ENCODE results near the gene HCN2. TPM values are rescaled to one million over a fixed set of nuclear protein-coding genes. Genes with fewer than 3 reads are reported as not detected.
A peak's percentile ranks its signal among the peaks of the same experiment; 100 is the strongest.

Gene HCN2
- total and polyA plus RNA-seq, 2 of the 13 experiments (the other 11 are each of a cell fraction or from before 2014, with no cell fraction given) = 0.01 TPM; not detected in 1

DNA sequence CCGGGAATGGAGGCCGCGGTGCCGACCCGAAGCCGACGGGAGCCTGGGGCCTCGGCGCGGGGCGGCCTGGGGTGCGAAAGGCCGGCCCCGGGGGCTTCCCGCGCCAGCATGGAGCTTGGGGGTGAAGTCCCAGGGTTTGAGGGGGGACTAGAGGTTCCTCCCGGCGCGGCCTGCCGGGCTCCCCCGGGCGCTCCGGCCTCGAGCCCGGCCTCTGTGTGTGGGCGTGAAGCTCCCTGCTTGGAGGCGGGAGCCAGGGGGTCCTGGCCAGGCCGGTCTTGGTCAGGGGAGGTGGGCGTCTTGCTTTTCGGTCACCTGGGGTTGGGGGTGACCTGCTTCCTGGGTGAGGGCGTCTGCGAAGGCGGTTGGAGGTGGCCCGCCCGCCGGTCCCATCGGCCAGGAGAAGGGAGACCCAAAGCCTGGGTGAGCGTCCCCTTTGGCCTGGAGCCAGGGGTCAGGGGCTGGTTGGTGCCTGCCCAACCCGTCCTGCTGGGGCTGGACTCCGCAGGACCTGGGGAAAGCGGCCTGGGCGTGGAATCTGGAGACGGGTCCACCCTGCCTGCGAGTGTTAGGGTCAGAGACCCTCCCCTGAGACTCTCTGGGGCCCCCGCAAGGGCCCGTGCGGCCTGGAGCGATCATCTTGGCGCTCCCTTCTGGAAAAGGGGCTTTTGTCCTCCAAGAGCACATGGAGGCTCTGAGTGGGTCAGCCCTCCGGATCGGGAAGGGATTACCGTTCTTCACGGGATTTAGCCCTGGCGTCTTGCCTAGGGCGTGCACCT is 16.8 kb upstream of the HCN2 start (continued):
- TF ChIP-seq, protein P1, sequence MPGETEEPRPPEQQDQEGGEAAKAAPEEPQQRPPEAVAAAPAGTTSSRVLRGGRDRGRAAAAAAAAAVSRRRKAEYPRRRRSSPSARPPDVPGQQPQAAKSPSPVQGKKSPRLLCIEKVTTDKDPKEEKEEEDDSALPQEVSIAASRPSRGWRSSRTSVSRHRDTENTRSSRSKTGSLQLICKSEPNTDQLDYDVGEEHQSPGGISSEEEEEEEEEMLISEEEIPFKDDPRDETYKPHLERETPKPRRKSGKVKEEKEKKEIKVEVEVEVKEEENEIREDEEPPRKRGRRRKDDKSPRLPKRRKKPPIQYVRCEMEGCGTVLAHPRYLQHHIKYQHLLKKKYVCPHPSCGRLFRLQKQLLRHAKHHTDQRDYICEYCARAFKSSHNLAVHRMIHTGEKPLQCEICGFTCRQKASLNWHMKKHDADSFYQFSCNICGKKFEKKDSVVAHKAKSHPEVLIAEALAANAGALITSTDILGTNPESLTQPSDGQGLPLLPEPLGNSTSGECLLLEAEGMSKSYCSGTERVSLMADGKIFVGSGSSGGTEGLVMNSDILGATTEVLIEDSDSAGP (CRISPR knock-in tag; IDR thresholded peaks at IDR 0.05; ENCODE audit: borderline replicate concordance) = peak; percentile 19; the same call in 1 of the 2 replicates
- TF ChIP-seq RBFOX2 (IDR thresholded peaks at IDR 0.05; ENCODE audit: low read depth, low read length) (peak; percentile 50), PHF8 (CRISPR knock-in tag; IDR thresholded peaks at IDR 0.05) (peak; percentile 45; the same call in 1 of the 2 replicates), ZNF724P (CRISPR knock-in tag; IDR thresholded peaks at IDR 0.05; ENCODE audit: borderline replicate concordance) (0 out of 2 replicates have a peak, but pooled peaks have one; percentile 53), ZNF333 (CRISPR knock-in tag; IDR thresholded peaks at IDR 0.05; ENCODE audit: borderline replicate concordance) (0 out of 2 replicates have a peak, but pooled peaks have one; percentile 4), HDAC6 (IDR thresholded peaks at IDR 0.05; ENCODE audit: low read depth, low read length) (0 out of 2 replicates have a peak, but pooled peaks have one; percentile 32), ZNF160 (CRISPR knock-in tag; IDR thresholded peaks at IDR 0.05) (0 out of 2 replicates have a peak, but pooled peaks have one; percentile 28), ATF7-NPFF (CRISPR knock-in tag; IDR thresholded peaks at IDR 0.05; ENCODE audit: low read depth) (0 out of 2 replicates have a peak, but pooled peaks have one; percentile 39), MBD4 (IDR thresholded peaks at IDR 0.05; ENCODE audit: borderline replicate concordance, low read length) (no peak), GABPB1 (CRISPR knock-in tag; IDR thresholded peaks at IDR 0.05) (peak; percentile 2; the same call in 1 of the 2 replicates), IKZF1 (IDR thresholded peaks at IDR 0.05) (no peak)
- TF ChIP-seq, protein P2, sequence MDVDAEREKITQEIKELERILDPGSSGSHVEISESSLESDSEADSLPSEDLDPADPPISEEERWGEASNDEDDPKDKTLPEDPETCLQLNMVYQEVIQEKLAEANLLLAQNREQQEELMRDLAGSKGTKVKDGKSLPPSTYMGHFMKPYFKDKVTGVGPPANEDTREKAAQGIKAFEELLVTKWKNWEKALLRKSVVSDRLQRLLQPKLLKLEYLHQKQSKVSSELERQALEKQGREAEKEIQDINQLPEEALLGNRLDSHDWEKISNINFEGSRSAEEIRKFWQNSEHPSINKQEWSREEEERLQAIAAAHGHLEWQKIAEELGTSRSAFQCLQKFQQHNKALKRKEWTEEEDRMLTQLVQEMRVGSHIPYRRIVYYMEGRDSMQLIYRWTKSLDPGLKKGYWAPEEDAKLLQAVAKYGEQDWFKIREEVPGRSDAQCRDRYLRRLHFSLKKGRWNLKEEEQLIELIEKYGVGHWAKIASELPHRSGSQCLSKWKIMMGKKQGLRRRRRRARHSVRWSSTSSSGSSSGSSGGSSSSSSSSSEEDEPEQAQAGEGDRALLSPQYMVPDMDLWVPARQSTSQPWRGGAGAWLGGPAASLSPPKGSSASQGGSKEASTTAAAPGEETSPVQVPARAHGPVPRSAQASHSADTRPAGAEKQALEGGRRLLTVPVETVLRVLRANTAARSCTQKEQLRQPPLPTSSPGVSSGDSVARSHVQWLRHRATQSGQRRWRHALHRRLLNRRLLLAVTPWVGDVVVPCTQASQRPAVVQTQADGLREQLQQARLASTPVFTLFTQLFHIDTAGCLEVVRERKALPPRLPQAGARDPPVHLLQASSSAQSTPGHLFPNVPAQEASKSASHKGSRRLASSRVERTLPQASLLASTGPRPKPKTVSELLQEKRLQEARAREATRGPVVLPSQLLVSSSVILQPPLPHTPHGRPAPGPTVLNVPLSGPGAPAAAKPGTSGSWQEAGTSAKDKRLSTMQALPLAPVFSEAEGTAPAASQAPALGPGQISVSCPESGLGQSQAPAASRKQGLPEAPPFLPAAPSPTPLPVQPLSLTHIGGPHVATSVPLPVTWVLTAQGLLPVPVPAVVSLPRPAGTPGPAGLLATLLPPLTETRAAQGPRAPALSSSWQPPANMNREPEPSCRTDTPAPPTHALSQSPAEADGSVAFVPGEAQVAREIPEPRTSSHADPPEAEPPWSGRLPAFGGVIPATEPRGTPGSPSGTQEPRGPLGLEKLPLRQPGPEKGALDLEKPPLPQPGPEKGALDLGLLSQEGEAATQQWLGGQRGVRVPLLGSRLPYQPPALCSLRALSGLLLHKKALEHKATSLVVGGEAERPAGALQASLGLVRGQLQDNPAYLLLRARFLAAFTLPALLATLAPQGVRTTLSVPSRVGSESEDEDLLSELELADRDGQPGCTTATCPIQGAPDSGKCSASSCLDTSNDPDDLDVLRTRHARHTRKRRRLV (CRISPR knock-in tag; IDR thresholded peaks at IDR 0.05) = 0 out of 2 replicates have a peak, but pooled peaks have one; percentile 63
- TF ChIP-seq, protein P3, sequence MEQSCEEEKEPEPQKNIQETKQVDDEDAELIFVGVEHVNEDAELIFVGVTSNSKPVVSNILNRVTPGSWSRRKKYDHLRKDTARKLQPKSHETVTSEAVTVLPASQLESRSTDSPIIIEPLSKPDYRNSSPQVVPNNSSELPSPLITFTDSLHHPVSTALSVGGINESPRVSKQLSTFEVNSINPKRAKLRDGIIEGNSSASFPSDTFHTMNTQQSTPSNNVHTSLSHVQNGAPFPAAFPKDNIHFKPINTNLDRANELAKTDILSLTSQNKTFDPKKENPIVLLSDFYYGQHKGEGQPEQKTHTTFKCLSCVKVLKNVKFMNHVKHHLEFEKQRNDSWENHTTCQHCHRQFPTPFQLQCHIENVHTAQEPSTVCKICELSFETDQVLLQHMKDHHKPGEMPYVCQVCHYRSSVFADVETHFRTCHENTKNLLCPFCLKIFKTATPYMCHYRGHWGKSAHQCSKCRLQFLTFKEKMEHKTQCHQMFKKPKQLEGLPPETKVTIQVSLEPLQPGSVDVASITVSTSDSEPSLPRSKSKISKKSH (CRISPR knock-in tag; IDR thresholded peaks at IDR 0.05; ENCODE audit: borderline replicate concordance) = peak; percentile 29; the same call in 1 of the 2 replicates
- TF ChIP-seq, protein P4, sequence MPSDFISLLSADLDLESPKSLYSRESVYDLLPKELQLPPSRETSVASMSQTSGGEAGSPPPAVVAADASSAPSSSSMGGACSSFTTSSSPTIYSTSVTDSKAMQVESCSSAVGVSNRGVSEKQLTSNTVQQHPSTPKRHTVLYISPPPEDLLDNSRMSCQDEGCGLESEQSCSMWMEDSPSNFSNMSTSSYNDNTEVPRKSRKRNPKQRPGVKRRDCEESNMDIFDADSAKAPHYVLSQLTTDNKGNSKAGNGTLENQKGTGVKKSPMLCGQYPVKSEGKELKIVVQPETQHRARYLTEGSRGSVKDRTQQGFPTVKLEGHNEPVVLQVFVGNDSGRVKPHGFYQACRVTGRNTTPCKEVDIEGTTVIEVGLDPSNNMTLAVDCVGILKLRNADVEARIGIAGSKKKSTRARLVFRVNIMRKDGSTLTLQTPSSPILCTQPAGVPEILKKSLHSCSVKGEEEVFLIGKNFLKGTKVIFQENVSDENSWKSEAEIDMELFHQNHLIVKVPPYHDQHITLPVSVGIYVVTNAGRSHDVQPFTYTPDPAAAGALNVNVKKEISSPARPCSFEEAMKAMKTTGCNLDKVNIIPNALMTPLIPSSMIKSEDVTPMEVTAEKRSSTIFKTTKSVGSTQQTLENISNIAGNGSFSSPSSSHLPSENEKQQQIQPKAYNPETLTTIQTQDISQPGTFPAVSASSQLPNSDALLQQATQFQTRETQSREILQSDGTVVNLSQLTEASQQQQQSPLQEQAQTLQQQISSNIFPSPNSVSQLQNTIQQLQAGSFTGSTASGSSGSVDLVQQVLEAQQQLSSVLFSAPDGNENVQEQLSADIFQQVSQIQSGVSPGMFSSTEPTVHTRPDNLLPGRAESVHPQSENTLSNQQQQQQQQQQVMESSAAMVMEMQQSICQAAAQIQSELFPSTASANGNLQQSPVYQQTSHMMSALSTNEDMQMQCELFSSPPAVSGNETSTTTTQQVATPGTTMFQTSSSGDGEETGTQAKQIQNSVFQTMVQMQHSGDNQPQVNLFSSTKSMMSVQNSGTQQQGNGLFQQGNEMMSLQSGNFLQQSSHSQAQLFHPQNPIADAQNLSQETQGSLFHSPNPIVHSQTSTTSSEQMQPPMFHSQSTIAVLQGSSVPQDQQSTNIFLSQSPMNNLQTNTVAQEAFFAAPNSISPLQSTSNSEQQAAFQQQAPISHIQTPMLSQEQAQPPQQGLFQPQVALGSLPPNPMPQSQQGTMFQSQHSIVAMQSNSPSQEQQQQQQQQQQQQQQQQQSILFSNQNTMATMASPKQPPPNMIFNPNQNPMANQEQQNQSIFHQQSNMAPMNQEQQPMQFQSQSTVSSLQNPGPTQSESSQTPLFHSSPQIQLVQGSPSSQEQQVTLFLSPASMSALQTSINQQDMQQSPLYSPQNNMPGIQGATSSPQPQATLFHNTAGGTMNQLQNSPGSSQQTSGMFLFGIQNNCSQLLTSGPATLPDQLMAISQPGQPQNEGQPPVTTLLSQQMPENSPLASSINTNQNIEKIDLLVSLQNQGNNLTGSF (CRISPR knock-in tag; IDR thresholded peaks at IDR 0.05) = no peak

Data from HepG2 (cell line).